Suppressor macrophage (primary cell): ENCODE results near the gene C11orf16.
A peak's percentile ranks its signal among the peaks of the same experiment; 100 is the strongest.
"Not testable (repeated sequence)": the region's sequence is repeated elsewhere in the genome, so short reads cannot be mapped to it uniquely, and the experiment has no call there.

Experiments
- DNase-seq, 4 experiments: peaks; one replicate each; pipeline ENCODE4 v3.0.0-alpha.2; 2020 to 2022

Gene C11orf16

DNA sequence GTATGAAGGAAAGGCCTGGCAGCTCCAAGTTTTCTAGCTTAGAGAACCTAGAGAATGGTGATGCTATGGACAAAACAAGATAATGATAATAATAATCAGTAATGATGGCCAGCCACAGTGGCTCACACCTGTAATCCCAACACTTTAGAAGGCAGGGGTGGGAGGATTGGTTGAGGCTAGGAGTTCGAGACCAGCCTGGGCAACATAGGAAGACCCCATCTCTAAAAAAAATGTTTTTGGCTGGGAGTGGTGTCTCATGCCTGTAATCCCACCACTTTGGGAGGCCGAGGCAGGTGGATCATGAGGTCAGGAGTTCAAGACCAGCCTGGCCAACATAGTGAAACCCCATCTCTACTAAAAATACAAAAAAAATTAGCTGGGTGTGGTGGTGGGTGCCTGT is 3.0 kb upstream of the C11orf16 start:
- not testable (repeated sequence) for DNase-seq

GRCh38 chr11:8934742-8935488 is 2.2 kb upstream of the C11orf16 start:
- DNase-seq = no peak

DNA sequence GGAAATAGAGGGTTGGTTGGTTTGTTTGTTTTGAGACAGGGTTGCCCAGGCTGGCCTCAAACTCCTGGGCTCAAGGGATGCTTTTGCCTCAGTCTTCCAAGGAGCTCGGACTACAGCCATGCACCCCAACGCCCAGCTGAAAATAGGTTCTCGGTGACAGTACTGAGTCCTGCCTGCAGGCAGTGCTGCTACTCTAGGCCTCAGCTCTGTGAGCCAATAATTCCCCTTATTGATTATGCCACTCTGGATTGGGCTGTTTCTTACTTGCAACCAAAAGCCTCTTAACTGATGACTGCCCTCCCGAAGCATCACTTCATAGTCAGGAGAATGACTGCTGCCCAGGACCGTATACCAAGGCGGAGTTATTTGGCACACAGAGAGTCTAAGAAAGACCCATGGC is 1.2 kb upstream of the C11orf16 start:
- DNase-seq = no peak

DNA sequence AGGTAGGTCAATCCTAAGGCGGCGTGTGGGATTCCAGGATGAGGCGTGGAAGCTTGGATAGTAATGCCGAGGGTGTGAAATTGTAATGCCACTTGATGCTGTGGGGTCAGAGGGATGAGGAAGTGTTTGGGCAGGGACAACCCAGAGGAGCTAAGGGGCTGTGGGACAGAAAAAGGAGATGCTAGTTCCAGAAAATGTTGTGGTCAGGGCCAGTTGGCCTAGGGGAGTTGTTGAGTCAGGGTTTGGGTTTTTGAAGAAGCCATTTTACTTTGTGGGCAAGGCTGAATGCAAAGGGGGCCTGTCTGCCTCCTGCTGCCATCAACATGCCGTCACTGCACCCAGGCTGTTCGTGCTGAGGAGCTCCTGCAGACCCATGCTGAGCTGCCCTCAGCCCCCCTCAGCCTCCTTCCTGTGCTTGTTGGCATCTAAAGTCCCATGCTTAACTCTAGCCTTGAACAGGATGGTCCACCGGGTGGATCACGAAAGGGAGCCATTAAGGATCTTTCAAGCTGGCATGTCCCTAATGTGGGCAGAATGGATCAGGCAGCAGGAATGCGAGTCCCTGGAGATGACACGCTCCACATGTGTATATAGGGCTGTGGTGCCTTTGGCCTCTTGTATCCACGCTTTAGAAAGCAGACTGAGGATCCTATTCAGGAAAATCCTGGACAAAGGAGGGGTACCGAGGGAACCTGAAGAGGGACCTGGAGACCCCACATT is 2.1 kb downstream of the C11orf16 start:
- no peak for DNase-seq

DNA sequence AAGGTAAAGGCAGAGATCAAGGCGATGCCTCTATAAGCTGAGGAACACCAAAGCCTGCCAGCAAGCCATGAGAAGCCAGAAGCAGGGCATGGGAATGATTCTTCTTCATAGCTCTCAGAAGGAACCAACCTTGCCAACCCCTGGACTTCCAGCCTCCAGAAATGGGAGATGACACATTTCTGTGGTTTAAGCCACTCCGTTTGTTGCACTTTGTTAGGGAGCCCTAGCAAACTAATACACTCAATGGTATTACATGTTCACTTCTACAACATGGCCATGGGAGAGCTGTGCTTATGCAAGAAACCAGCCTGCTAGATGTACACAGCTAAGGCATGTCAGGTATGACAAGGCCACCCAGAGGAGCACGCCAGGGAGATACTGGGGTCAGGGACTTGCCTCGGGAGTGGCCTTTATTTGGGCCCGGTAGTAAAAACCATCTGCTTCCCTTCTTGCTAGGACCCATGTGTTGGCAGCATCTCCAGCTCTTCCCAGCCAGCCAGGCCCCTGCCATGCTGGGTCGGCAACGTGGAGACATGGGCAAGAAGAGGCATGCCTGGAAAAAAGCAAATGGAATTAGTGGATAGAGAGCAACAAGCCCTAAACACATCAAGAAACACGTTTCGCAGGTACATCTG is 3.6 kb downstream of the C11orf16 start:
- DNase-seq = no peak

- DNase-seq = no peak
These were observed 4.5 kb downstream of the C11orf16 start for GRCh38 chr11:8928205-8928604.

DNA sequence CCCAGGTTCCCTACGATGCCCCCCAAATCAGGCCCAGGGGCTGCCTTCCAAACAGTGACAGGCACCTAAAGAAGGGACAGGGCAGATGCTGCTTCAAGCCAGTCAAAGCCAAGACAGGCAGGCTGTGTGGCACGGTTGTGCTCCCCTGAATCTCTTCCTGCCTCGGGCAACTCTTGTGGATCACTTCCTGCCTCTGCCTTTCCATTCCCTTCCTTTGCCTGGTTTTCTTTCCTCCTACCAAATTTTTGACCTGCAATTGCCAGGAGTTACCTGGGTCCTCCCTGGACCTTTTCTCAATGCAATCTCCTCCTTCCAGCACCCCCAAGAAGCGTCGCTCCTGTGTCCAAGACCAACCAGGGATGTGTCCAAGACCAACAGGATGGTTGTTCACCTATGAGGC is 5.5 kb downstream of the C11orf16 start:
- no peak for DNase-seq

GRCh38 chr11:8926236-8926635 is 6.5 kb downstream of the C11orf16 start:
- DNase-seq = no peak

DNA sequence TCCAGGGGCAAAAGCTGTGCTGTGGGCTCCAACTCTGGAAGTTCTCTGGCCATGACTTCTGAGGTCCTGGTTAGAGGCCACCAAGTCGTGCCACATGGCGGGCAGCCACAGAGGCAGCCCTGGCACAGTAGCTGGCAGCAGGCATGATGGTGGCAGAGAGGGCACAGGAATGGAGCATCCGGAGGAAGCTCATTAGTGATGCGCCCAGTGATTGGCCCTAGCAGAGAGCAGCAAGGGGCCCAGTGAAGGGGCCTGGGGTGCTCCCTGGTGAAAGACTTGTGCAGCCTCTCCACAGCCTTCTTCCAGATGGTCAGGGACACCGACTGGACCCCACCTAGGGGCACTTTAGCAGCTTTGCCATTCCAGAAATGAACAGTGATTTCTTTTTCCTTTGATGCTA is 7.0 kb downstream of the C11orf16 start:
- DNase-seq = no peak

DNA sequence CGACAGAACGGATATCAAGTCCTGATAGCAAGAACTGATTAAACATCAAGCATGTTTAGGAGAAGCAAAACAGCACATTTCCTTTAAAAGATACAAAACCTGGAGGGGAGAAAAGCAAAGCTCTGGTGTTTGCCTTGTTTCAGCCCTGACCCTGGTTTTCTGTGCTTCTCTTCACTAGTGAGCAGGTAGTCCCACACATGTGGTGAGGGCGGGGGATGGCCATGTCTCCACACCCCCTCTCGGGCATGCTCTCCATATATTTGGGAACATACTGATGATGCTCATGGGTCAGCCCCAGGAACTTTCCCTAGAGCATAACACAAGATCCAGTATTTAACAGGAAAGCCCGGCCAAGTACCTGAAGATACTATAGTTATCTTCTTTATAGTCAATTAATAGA is 10.1 kb downstream of the C11orf16 start:
- no peak for DNase-seq

DNA sequence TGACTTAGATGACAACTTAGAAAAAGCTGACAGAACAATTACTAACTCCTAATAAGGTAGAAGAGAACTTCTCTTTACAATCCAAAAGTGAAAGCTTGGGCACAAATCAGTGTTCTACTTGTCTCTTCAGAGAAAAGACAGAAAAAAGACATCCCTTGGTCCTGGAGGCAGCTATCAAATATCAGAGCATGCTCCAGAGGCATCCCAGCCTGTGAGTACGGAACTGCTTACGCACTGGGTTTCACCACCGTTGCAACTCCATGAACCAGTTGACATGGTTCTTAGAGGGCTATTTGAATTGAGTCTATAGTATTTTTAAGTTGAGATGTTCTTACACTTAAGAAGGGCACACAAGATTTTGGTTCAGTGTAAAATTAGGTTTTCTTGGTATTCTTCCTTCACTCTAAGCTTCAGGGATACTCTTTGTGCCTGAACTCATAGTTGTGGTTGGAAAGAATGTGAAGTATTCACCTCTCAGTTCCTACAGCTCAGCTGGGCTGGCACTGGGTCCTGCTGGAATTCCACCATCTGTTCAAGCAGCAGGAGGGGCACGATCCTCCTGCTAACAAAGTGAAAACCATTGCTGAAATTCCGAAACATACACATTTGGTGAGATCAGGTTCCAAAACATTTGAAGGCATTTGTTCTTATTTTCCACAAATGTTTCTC is 15.5 kb downstream of the C11orf16 start:
- no peak for DNase-seq

DNA sequence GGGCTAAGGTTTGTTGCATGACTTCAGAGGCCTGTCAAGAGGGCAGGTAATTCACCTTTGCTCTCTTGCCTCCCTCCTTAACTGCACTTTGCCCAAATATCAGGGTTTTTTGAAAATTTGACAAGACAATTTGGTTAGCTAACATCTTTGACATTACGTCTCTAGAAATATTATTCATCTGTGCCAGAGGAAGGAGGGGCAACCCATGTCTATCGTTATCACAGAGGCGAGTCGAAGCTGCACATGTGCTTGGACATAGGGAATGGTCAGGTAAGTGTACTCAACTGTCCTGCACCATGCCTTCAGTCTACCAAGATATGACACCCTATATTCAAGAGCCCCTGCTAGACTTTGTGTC is 18.1 kb downstream of the C11orf16 start:
- DNase-seq = no peak

DNA sequence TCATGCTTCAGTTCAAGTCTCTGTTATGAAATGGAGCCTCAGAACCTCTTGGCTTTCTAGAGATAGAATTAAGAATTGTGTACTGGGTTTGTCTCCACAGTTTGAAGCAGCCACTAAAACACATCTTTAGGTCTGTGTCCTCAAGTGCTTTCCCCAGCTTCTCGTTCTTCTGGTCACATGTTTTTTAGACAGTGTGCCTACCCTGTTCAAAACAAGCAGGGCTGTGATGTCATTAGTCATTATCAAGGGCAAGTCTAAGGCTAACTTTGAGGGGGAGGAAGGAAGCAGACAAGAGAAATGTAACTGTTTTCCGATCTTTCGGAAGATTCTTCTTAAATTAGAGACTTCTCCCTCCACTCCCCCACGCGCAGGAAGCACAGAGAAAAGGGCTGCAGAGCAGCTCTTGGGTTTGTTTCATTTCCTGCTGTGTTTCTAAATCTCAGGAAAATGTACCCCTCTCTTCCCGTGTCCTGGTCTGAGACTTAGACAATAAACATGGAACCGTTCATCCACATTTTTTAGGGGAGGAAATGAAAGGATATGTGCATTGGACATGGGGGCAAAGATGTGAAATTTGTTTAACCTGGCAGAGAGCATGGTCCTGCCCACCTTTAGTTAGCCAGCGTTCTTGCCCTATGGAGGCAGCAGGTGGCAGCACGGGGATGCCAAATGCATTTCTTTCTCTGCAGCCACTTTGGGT is 18.6 kb downstream of the C11orf16 start:
- peak; percentile 58 to 89 (median 80) for DNase-seq

GRCh38 chr11:8911029-8911823 is 21.5 kb downstream of the C11orf16 start, which contains the start of gene AKIP1:
TSS of gene AKIP1 (plus strand) at chr11:8911189. CDS start at chr11:8911450, 261 bp downstream.
- DNase-seq = peak; percentile 96 to 98 (median 98)

- DNase-seq = no peak
These were observed 22.1 kb downstream of the C11orf16 start for GRCh38 chr11:8910649-8911026.

GRCh38 chr11:8908099-8908498 is 24.6 kb downstream of the C11orf16 start:
- no peak for DNase-seq

DNA sequence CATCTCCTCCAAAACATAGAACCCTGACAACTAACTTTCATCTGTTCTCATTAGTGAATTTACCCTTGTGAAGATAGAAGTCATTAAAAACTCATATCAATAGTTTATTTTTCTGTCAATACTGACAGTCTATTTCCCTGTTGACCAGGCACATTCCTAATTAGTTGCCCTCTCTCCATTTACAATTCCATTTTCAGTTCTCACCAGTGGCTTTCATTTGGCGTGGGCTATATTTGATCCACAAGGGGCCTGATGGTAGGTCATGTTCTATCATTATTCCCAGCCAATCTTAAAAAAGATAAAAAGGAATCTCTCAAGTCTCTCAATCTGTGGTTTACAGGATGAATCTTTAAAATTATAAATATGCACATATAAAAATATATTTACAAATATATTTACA is 25.6 kb downstream of the C11orf16 start:
- no peak for DNase-seq

GRCh38 chr11:8905528-8906165 is 27.1 kb downstream of the C11orf16 start:
- no peak for DNase-seq

- DNase-seq = no peak
These were observed 33.5 kb downstream of the C11orf16 start for GRCh38 chr11:8899119-8899753.

GRCh38 chr11:8891185-8891584 is 41.6 kb downstream of the C11orf16 start:
- not testable (repeated sequence) for DNase-seq

GRCh38 chr11:8886322-8886721 is 46.4 kb downstream of the C11orf16 start:
- no peak for DNase-seq
